Endothelial cell of umbilical vein (primary cell): Measurements from ENCODE around the gene NSUN6. TPM values are rescaled to one million over a fixed set of nuclear protein-coding genes. Genes with fewer than 3 reads are reported as not detected.

Experiments
- BruUV-seq: library from RNA; stranded (reverse); fragments of 400-500 nt; replicated peaks from 2 replicates; lab custom pipeline; 2021; lab: Mats Ljungman, UMichigan
- CTCF ChIA-PET: fragments of 300-600, 350-600 bp; sonication (Branson Sonifier 250); formaldehyde crosslinking; loops from one replicate; lab custom pipeline; 2021; ENCODE audit warnings: antibody characterized with exemption, inconsistent platforms; lab: Charles Lee
- POLR2A ChIA-PET: fragments of 300-600, 350-600 bp; sonication (Branson Sonifier 250); formaldehyde crosslinking; loops from one replicate; lab custom pipeline; 2021; ENCODE audit warnings: antibody characterized with exemption, inconsistent platforms; lab: Charles Lee
- DNase-seq: peaks from one replicate; pipeline ENCODE4 v3.0.0-alpha.2; 2011; ENCODE audit warnings: low read depth, low spot score
- FAIRE-seq: peaks from 2 replicates; lab custom pipeline; 2011; peaks lifted over from hg19 to GRCh38; lab: Jason Lieb, UNC
- H2AFZ ChIP-seq: 2 replicates; pipeline ENCODE4 v1.6.0; 2012; ENCODE audit warnings: low read depth, low read length, control low read depth, inconsistent platforms
- H3K27ac ChIP-seq: 2 replicates; pipeline ENCODE4 v1.5.1; 2011; ENCODE audit warnings: low read depth, mild to moderate bottlenecking, control low read depth, low read length, moderate library complexity; ENCODE audit not compliant: insufficient read depth
- H3K27me3 ChIP-seq, 2 experiments: 2 replicates each; pipeline versions ENCODE4 v1.6.0 to v1.6.1; 2011; ENCODE audit warnings: low read length in 2 of 2, mixed read lengths in 1 of 2; ENCODE audit not compliant: control insufficient read depth in 2 of 2, insufficient read depth in 2 of 2
- H3K36me3 ChIP-seq, 2 experiments: 2 replicates in 1 of 2; 3 replicates in 1 of 2; pipeline ENCODE4 v1.5.1; 2011; ENCODE audit warnings: low read length in 2 of 2, mild to moderate bottlenecking in 1 of 2, moderate library complexity in 1 of 2; ENCODE audit not compliant: control insufficient read depth in 2 of 2, insufficient read depth in 2 of 2; ENCODE audit errors: extremely low read depth in 1 of 2
- H3K4me1 ChIP-seq: 3 replicates; pipeline ENCODE4 v1.5.1; 2011; ENCODE audit warnings: mild to moderate bottlenecking, low read length; ENCODE audit not compliant: control insufficient read depth, insufficient read depth; ENCODE audit errors: extremely low read depth
- H3K4me2 ChIP-seq: 2 replicates; pipeline ENCODE4 v1.6.1; 2011; ENCODE audit warnings: low read length, control low read depth, mixed read lengths; ENCODE audit not compliant: insufficient read depth
- H3K4me3 ChIP-seq, 3 experiments: fragments of 200-600 bp in 1 of 3; sonication (generic), shearing (Covaris generic) in 1 of 3; replicated peaks in 1 of 3; 2 replicates each; pipeline ENCODE4 v1.5.1; 2011 to 2016; ENCODE audit warnings: control low read depth in 3 of 3, low read length in 3 of 3, mild to moderate bottlenecking in 2 of 3, inconsistent platforms in 1 of 3, low read depth in 1 of 3, moderate library complexity in 1 of 3; ENCODE audit not compliant: insufficient read depth in 1 of 3
- H3K79me2 ChIP-seq: 2 replicates; pipeline ENCODE4 v1.6.0; 2012; ENCODE audit warnings: low read length, inconsistent platforms; ENCODE audit not compliant: control insufficient read depth, insufficient read depth
- H3K9ac ChIP-seq: replicated peaks from 2 replicates; pipeline ENCODE3; 2011; ENCODE audit warnings: low read length, control low read depth; ENCODE audit not compliant: insufficient read depth; ENCODE audit errors: extremely low read depth
- H3K9me1 ChIP-seq: replicated peaks from 3 replicates; pipeline ENCODE4 v1.6.0; 2011; ENCODE audit warnings: mild to moderate bottlenecking, low read length; ENCODE audit not compliant: control insufficient read depth, insufficient read depth; ENCODE audit errors: extremely low read depth
- H3K9me3 ChIP-seq: replicated peaks from 2 replicates; pipeline ENCODE4 v1.5.1; 2012; ENCODE audit warnings: low read length, inconsistent platforms; ENCODE audit not compliant: control insufficient read depth, insufficient read depth
- H4K20me1 ChIP-seq: replicated peaks from 2 replicates; pipeline ENCODE3; 2011; ENCODE audit warnings: mild to moderate bottlenecking, low read length; ENCODE audit not compliant: control insufficient read depth, insufficient read depth; ENCODE audit errors: extremely low read depth
- EZH2 ChIP-seq: IDR thresholded peaks from 2 replicates; pipeline ENCODE4 v1.6.1; 2012; ENCODE audit warnings: borderline replicate concordance, low read depth, mild to moderate bottlenecking, moderate library complexity, low read length, inconsistent platforms; ENCODE audit not compliant: severe bottlenecking
- FOS ChIP-seq: IDR thresholded peaks from 2 replicates; pipeline ENCODE4 v1.6.1; 2011; ENCODE audit warnings: mild to moderate bottlenecking, low read length, moderate library complexity, borderline replicate concordance; ENCODE audit not compliant: insufficient read depth
- GATA2 ChIP-seq: IDR thresholded peaks from 2 replicates; pipeline ENCODE4 v1.7.0; 2011; ENCODE audit warnings: low read depth, mild to moderate bottlenecking, moderate library complexity, mixed read lengths, low read length; ENCODE audit not compliant: insufficient read length, insufficient read depth
- MYC ChIP-seq: IDR thresholded peaks from one replicate; pipeline ENCODE4 v1.6.1; 2011; ENCODE audit warnings: mild to moderate bottlenecking, low read depth, low read length
- POLR2A ChIP-seq: IDR thresholded peaks from 2 replicates; pipeline ENCODE4 v1.6.1; 2012; ENCODE audit warnings: low read depth, mild to moderate bottlenecking, control low read depth, low read length
- POLR2AphosphoS5 ChIP-seq: IDR thresholded peaks from 2 replicates; pipeline ENCODE4 v1.6.1; 2012; ENCODE audit warnings: low read depth, mild to moderate bottlenecking, control low read depth, low read length, moderate library complexity; ENCODE audit not compliant: insufficient read depth
- dilution Hi-C: fragments of 300-500 bp; cut with MboI; formaldehyde crosslinking; loops from one replicate; pipeline ENCODE4 v1.15.0; 2019; ENCODE audit warnings: low sequenced_read_pairs; ENCODE audit not compliant: extremely low pct_ligation_motif_present
- intact Hi-C: fragments of 100-400 bp; cut with micrococcal nuclease; formaldehyde crosslinking; loops from one replicate; pipeline ENCODE4 v1.10.0; 2022
- polyA plus RNA-seq, 4 experiments: library from polyadenylated mRNA; depleted of rRNA in 3 of 4; stranded (reverse) in 3 of 4; unstranded in 1 of 4; fragments of >200 nt; gene quantifications; 2 replicates each; pipeline versions ENCODE4 v1.2.1 to v1.2.3, GENCODE V29; 2011 to 2012; ENCODE audit warnings: missing spikeins in 1 of 4
- total RNA-seq: library from RNA; stranded (reverse); gene quantifications from 2 replicates; pipeline ENCODE4 v1.2.3, GENCODE V29; 2021
- TF ChIP-seq, protein P1 (sequence below): IDR thresholded peaks from 2 replicates; pipeline ENCODE4 v1.6.1; 2011; ENCODE audit not compliant: insufficient read depth, insufficient read length
- TF ChIP-seq, protein P2 (sequence below), 2 donors: IDR thresholded peaks; 1 replicate in 1 of 2; 2 replicates in 1 of 2; pipeline ENCODE4 v1.5.1; 2011; ENCODE audit warnings: low read length in 2 of 2, mild to moderate bottlenecking in 2 of 2, moderate library complexity in 2 of 2, control low read depth in 1 of 2, inconsistent platforms in 1 of 2, low read depth in 1 of 2; ENCODE audit not compliant: insufficient read depth in 1 of 2; ENCODE audit errors: extremely low read depth in 1 of 2

Gene NSUN6
- total and polyA plus RNA-seq, 2 donors (not counting 3 experiments of a cell fraction or from before 2014, with no cell fraction given) = 3.3 to 5.2 TPM

DNA sequence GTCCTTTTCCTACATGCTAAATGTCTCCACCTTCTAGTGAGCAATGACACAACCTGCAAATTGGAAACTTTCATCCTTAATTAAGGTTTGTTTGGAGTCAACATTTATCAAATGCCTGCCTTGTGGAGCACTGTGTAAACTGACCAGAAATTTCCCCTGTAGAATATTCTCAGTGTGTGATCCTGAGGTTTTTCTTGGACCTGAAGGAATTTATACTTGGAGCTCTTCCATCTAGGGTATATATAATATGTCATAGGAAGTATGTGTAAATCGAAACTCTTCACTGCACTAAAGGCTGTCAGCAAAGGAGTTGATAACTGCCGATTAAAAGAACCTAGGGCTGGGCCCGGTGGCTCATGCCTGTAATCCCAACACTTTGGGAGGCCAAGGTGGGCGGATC lies 152.4 kb downstream of the NSUN6 start:
- no peaks in the 10 kb centered on the region for H3K4me1 ChIP-seq
- no peak for FAIRE-seq
- BruUV-seq = no TSS peak
- no peak overlapping the region for H3K4me3 ChIP-seq
- H4K20me1 ChIP-seq = no peaks in the 10 kb centered on the region
- TF ChIP-seq EZH2 = no peak
- no peak for TF ChIP-seq FOS
- TF ChIP-seq, protein P1, sequence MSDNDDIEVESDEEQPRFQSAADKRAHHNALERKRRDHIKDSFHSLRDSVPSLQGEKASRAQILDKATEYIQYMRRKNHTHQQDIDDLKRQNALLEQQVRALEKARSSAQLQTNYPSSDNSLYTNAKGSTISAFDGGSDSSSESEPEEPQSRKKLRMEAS = no peak
- TF ChIP-seq, protein P2, sequence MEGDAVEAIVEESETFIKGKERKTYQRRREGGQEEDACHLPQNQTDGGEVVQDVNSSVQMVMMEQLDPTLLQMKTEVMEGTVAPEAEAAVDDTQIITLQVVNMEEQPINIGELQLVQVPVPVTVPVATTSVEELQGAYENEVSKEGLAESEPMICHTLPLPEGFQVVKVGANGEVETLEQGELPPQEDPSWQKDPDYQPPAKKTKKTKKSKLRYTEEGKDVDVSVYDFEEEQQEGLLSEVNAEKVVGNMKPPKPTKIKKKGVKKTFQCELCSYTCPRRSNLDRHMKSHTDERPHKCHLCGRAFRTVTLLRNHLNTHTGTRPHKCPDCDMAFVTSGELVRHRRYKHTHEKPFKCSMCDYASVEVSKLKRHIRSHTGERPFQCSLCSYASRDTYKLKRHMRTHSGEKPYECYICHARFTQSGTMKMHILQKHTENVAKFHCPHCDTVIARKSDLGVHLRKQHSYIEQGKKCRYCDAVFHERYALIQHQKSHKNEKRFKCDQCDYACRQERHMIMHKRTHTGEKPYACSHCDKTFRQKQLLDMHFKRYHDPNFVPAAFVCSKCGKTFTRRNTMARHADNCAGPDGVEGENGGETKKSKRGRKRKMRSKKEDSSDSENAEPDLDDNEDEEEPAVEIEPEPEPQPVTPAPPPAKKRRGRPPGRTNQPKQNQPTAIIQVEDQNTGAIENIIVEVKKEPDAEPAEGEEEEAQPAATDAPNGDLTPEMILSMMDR (IDR thresholded peaks at IDR 0.05; ENCODE audit: extremely low read depth in 1 of 2, insufficient read depth in 1 of 2, low read depth in 1 of 2, low read length in 2 of 2) = no peak
- no peak for TF ChIP-seq MYC
- no peak for TF ChIP-seq GATA2
- TF ChIP-seq POLR2A = no peak
- TF ChIP-seq POLR2AphosphoS5 = no peak
- H3K9ac ChIP-seq = no peak overlapping the region
- H2AFZ ChIP-seq = no peak overlapping the region
- no peak overlapping the region for H3K4me2 ChIP-seq
- H3K79me2 ChIP-seq = no peaks in the 10 kb centered on the region
- POLR2A ChIA-PET = no interaction called here
- no peak for DNase-seq
- dilution Hi-C loops = no loop called here
- H3K9me3 ChIP-seq = no peaks in the 10 kb centered on the region
- no peaks in the 10 kb centered on the region for H3K9me1 ChIP-seq
- no peaks in the 10 kb centered on the region for H3K36me3 ChIP-seq
- H3K27me3 ChIP-seq = no peaks in the 10 kb centered on the region
- intact Hi-C loops = no loop called here
- CTCF ChIA-PET = no interaction called here
- no peak overlapping the region for H3K27ac ChIP-seq
